Endothelial cell of umbilical vein (primary cell): ENCODE measurements around the gene PPP2R3C. TPM values are rescaled to one million over a fixed set of nuclear protein-coding genes. Genes with fewer than 3 reads are reported as not detected.

ENCODE experiments used
- BruUV-seq: library from RNA; stranded (reverse); fragments of 400-500 nt; replicated peaks from 2 replicates; lab custom pipeline; 2021; lab: Mats Ljungman, UMichigan
- CTCF ChIA-PET: fragments of 300-600, 350-600 bp; sonication (Branson Sonifier 250); formaldehyde crosslinking; loops from one replicate; lab custom pipeline; 2021; ENCODE audit warnings: antibody characterized with exemption, inconsistent platforms; lab: Charles Lee
- POLR2A ChIA-PET: fragments of 300-600, 350-600 bp; sonication (Branson Sonifier 250); formaldehyde crosslinking; loops from one replicate; lab custom pipeline; 2021; ENCODE audit warnings: antibody characterized with exemption, inconsistent platforms; lab: Charles Lee
- DNase-seq: peaks from one replicate; pipeline ENCODE4 v3.0.0-alpha.2; 2011; ENCODE audit warnings: low read depth, low spot score
- FAIRE-seq: peaks from 2 replicates; lab custom pipeline; 2011; peaks lifted over from hg19 to GRCh38; lab: Jason Lieb, UNC
- H2AFZ ChIP-seq: 2 replicates; pipeline ENCODE4 v1.6.0; 2012; ENCODE audit warnings: low read depth, low read length, control low read depth, inconsistent platforms
- H3K27ac ChIP-seq: 2 replicates; pipeline ENCODE4 v1.5.1; 2011; ENCODE audit warnings: low read depth, mild to moderate bottlenecking, control low read depth, low read length, moderate library complexity; ENCODE audit not compliant: insufficient read depth
- H3K27me3 ChIP-seq, 2 experiments: 2 replicates each; pipeline versions ENCODE4 v1.6.0 to v1.6.1; 2011; ENCODE audit warnings: low read length in 2 of 2, mixed read lengths in 1 of 2; ENCODE audit not compliant: control insufficient read depth in 2 of 2, insufficient read depth in 2 of 2
- H3K36me3 ChIP-seq, 2 experiments: 2 replicates in 1 of 2; 3 replicates in 1 of 2; pipeline ENCODE4 v1.5.1; 2011; ENCODE audit warnings: low read length in 2 of 2, mild to moderate bottlenecking in 1 of 2, moderate library complexity in 1 of 2; ENCODE audit not compliant: control insufficient read depth in 2 of 2, insufficient read depth in 2 of 2; ENCODE audit errors: extremely low read depth in 1 of 2
- H3K4me1 ChIP-seq: 3 replicates; pipeline ENCODE4 v1.5.1; 2011; ENCODE audit warnings: mild to moderate bottlenecking, low read length; ENCODE audit not compliant: control insufficient read depth, insufficient read depth; ENCODE audit errors: extremely low read depth
- H3K4me2 ChIP-seq: 2 replicates; pipeline ENCODE4 v1.6.1; 2011; ENCODE audit warnings: low read length, control low read depth, mixed read lengths; ENCODE audit not compliant: insufficient read depth
- H3K4me3 ChIP-seq, 3 experiments: fragments of 200-600 bp in 1 of 3; sonication (generic), shearing (Covaris generic) in 1 of 3; replicated peaks in 1 of 3; 2 replicates each; pipeline ENCODE4 v1.5.1; 2011 to 2016; ENCODE audit warnings: control low read depth in 3 of 3, low read length in 3 of 3, mild to moderate bottlenecking in 2 of 3, inconsistent platforms in 1 of 3, low read depth in 1 of 3, moderate library complexity in 1 of 3; ENCODE audit not compliant: insufficient read depth in 1 of 3
- H3K79me2 ChIP-seq: 2 replicates; pipeline ENCODE4 v1.6.0; 2012; ENCODE audit warnings: low read length, inconsistent platforms; ENCODE audit not compliant: control insufficient read depth, insufficient read depth
- H3K9ac ChIP-seq: replicated peaks from 2 replicates; pipeline ENCODE3; 2011; ENCODE audit warnings: low read length, control low read depth; ENCODE audit not compliant: insufficient read depth; ENCODE audit errors: extremely low read depth
- H3K9me1 ChIP-seq: replicated peaks from 3 replicates; pipeline ENCODE4 v1.6.0; 2011; ENCODE audit warnings: mild to moderate bottlenecking, low read length; ENCODE audit not compliant: control insufficient read depth, insufficient read depth; ENCODE audit errors: extremely low read depth
- H3K9me3 ChIP-seq: replicated peaks from 2 replicates; pipeline ENCODE4 v1.5.1; 2012; ENCODE audit warnings: low read length, inconsistent platforms; ENCODE audit not compliant: control insufficient read depth, insufficient read depth
- H4K20me1 ChIP-seq: replicated peaks from 2 replicates; pipeline ENCODE3; 2011; ENCODE audit warnings: mild to moderate bottlenecking, low read length; ENCODE audit not compliant: control insufficient read depth, insufficient read depth; ENCODE audit errors: extremely low read depth
- CTCF ChIP-seq, 2 donors: IDR thresholded peaks; 1 replicate in 1 of 2; 2 replicates in 1 of 2; pipeline ENCODE4 v1.5.1; 2011; ENCODE audit warnings: low read length in 2 of 2, mild to moderate bottlenecking in 2 of 2, moderate library complexity in 2 of 2, control low read depth in 1 of 2, inconsistent platforms in 1 of 2, low read depth in 1 of 2; ENCODE audit not compliant: insufficient read depth in 1 of 2; ENCODE audit errors: extremely low read depth in 1 of 2
- EZH2 ChIP-seq: IDR thresholded peaks from 2 replicates; pipeline ENCODE4 v1.6.1; 2012; ENCODE audit warnings: borderline replicate concordance, low read depth, mild to moderate bottlenecking, moderate library complexity, low read length, inconsistent platforms; ENCODE audit not compliant: severe bottlenecking
- FOS ChIP-seq: IDR thresholded peaks from 2 replicates; pipeline ENCODE4 v1.6.1; 2011; ENCODE audit warnings: mild to moderate bottlenecking, low read length, moderate library complexity, borderline replicate concordance; ENCODE audit not compliant: insufficient read depth
- GATA2 ChIP-seq: IDR thresholded peaks from 2 replicates; pipeline ENCODE4 v1.7.0; 2011; ENCODE audit warnings: low read depth, mild to moderate bottlenecking, moderate library complexity, mixed read lengths, low read length; ENCODE audit not compliant: insufficient read length, insufficient read depth
- JUN ChIP-seq: IDR thresholded peaks from 2 replicates; pipeline ENCODE4 v1.6.1; 2011; ENCODE audit warnings: borderline replicate concordance, low read depth; ENCODE audit not compliant: insufficient read length, insufficient read depth
- MAX ChIP-seq: IDR thresholded peaks from 2 replicates; pipeline ENCODE4 v1.6.1; 2011; ENCODE audit not compliant: insufficient read depth, insufficient read length
- MYC ChIP-seq: IDR thresholded peaks from one replicate; pipeline ENCODE4 v1.6.1; 2011; ENCODE audit warnings: mild to moderate bottlenecking, low read depth, low read length
- POLR2A ChIP-seq: IDR thresholded peaks from 2 replicates; pipeline ENCODE4 v1.6.1; 2012; ENCODE audit warnings: low read depth, mild to moderate bottlenecking, control low read depth, low read length
- POLR2AphosphoS5 ChIP-seq: IDR thresholded peaks from 2 replicates; pipeline ENCODE4 v1.6.1; 2012; ENCODE audit warnings: low read depth, mild to moderate bottlenecking, control low read depth, low read length, moderate library complexity; ENCODE audit not compliant: insufficient read depth
- dilution Hi-C: fragments of 300-500 bp; cut with MboI; formaldehyde crosslinking; loops from one replicate; pipeline ENCODE4 v1.15.0; 2019; ENCODE audit warnings: low sequenced_read_pairs; ENCODE audit not compliant: extremely low pct_ligation_motif_present
- intact Hi-C: fragments of 100-400 bp; cut with micrococcal nuclease; formaldehyde crosslinking; loops from one replicate; pipeline ENCODE4 v1.10.0; 2022
- polyA plus RNA-seq, 4 experiments: library from polyadenylated mRNA; depleted of rRNA in 3 of 4; stranded (reverse) in 3 of 4; unstranded in 1 of 4; fragments of >200 nt; gene quantifications; 2 replicates each; pipeline versions ENCODE4 v1.2.1 to v1.2.3, GENCODE V29; 2011 to 2012; ENCODE audit warnings: missing spikeins in 1 of 4
- total RNA-seq: library from RNA; stranded (reverse); gene quantifications from 2 replicates; pipeline ENCODE4 v1.2.3, GENCODE V29; 2021

Gene PPP2R3C
- total and polyA plus RNA-seq, 2 donors (not counting 3 experiments of a cell fraction or from before 2014, with no cell fraction given) = 10.2 to 40.6 TPM

GRCh38 chr14:35164849-35165248, 43.1 kb upstream of the PPP2R3C start:
- FAIRE-seq (no peak), DNase-seq (no peak)
- no peaks in the 10 kb centered on the region for H3K27me3 ChIP-seq
- H3K9me3 ChIP-seq = no peaks in the 10 kb centered on the region
- H3K79me2 ChIP-seq = no peaks in the 10 kb centered on the region
- H3K4me2 ChIP-seq = no peak overlapping the region
- H3K9ac ChIP-seq = no peak overlapping the region
- intact Hi-C loops = no loop called here
- POLR2A ChIA-PET = no interaction called here
- CTCF ChIA-PET = no interaction called here
- no TSS peak for BruUV-seq
- no peaks in the 10 kb centered on the region for H3K36me3 ChIP-seq
- TF ChIP-seq EZH2 (no peak), GATA2 (no peak), JUN (no peak), POLR2A (no peak), MYC (no peak), MAX (no peak), CTCF (IDR thresholded peaks at IDR 0.05; ENCODE audit: extremely low read depth in 1 of 2, insufficient read depth in 1 of 2, low read depth in 1 of 2, low read length in 2 of 2) (no peak), FOS (no peak), POLR2AphosphoS5 (no peak)
- H2AFZ ChIP-seq = no peak overlapping the region
- no peak overlapping the region for H3K27ac ChIP-seq
- H3K4me3 ChIP-seq = no peak overlapping the region
- H3K4me1 ChIP-seq = peaks cover 10% of the 10 kb centered on the region
- H3K9me1 ChIP-seq = no peaks in the 10 kb centered on the region
- dilution Hi-C loops = no loop called here
- peaks cover 2% of the 10 kb centered on the region for H4K20me1 ChIP-seq
